HG02870 (cell line): ENCODE results near the gene SLC1A4.
"Not testable (repeated sequence)": the region's sequence is repeated elsewhere in the genome, so short reads cannot be mapped to it uniquely, and the experiment has no call there.

Experiments used
- ATAC-seq: cut with Tn5 transposase; IDR thresholded peaks from one replicate; pipeline ENCODE4 v1.9.1; 2021; ENCODE audit warnings: mild to moderate bottlenecking, moderate library complexity; ENCODE audit not compliant: unreplicated experiment

The SLC1A4 gene

GRCh38 chr2:64963138-64963537 is 26.1 kb upstream of the SLC1A4 start:
- not testable (repeated sequence) for ATAC-seq

GRCh38 chr2:64963719-64964118 is 25.5 kb upstream of the SLC1A4 start:
- ATAC-seq: no peak

- ATAC-seq: no peak
Measured at GRCh38 chr2:64966017-64966416, 23.2 kb upstream of the SLC1A4 start.

GRCh38 chr2:64966839-64967238 is 22.4 kb upstream of the SLC1A4 start:
- ATAC-seq: no peak

- ATAC-seq: no peak
Measured at GRCh38 chr2:64967601-64968000, 21.6 kb upstream of the SLC1A4 start.

- not testable (repeated sequence) for ATAC-seq
Measured at GRCh38 chr2:64969086-64969485, 20.1 kb upstream of the SLC1A4 start.

GRCh38 chr2:64970495-64970894 is 18.7 kb upstream of the SLC1A4 start:
- no peak for ATAC-seq

- ATAC-seq: no peak
Measured at GRCh38 chr2:64972426-64972825, 16.8 kb upstream of the SLC1A4 start.

- ATAC-seq: no peak
Measured at GRCh38 chr2:64972876-64973275, 16.3 kb upstream of the SLC1A4 start.

GRCh38 chr2:64975232-64975821 is 13.9 kb upstream of the SLC1A4 start:
- ATAC-seq: no peak

GRCh38 chr2:64976276-64976675 is 12.9 kb upstream of the SLC1A4 start:
- ATAC-seq: no peak

GRCh38 chr2:64978514-64979268 is 10.5 kb upstream of the SLC1A4 start:
- ATAC-seq: no peak

GRCh38 chr2:64979744-64980143 is 9.5 kb upstream of the SLC1A4 start:
- no peak for ATAC-seq

- ATAC-seq: no peak
Measured at GRCh38 chr2:64980183-64980582, 9.0 kb upstream of the SLC1A4 start.

- peak; percentile 47 for ATAC-seq
Measured at GRCh38 chr2:64982311-64982857, 6.8 kb upstream of the SLC1A4 start.

- no peak for ATAC-seq
Measured at GRCh38 chr2:64982932-64983331, 6.3 kb upstream of the SLC1A4 start.

GRCh38 chr2:64985447-64985846 is 3.8 kb upstream of the SLC1A4 start:
- ATAC-seq: peak; percentile 20

GRCh38 chr2:64987001-64987955 is 1.9 kb upstream of the SLC1A4 start:
- no peak for ATAC-seq

- no peak for ATAC-seq
Measured at GRCh38 chr2:64987956-64988419, 1.2 kb upstream of the SLC1A4 start.

- peak; percentile 30 for ATAC-seq
Measured at GRCh38 chr2:64988420-64989125, 626 bp upstream of the SLC1A4 start.
